Left ventricle myocardium superior (tissue), 1 donor: Measurements from ENCODE around the gene CZIB. TPM values are rescaled to one million over a fixed set of nuclear protein-coding genes. Genes with fewer than 3 reads are reported as not detected.
"Not testable (repeated sequence)": the region's sequence is repeated elsewhere in the genome, so short reads cannot be mapped to it uniquely, and the experiment has no call there.

Experiments
- ATAC-seq: fragments of 200-7000 bp; cut with Tn5 transposase; one replicate; pipeline ENCODE4 v1.9.1; 2020; ENCODE audit warnings: mild to moderate bottlenecking, moderate library complexity
- DNase-seq: peaks from one replicate; pipeline ENCODE4 v3.0.0-alpha.2; 2020
- intact Hi-C: fragments of 100-400 bp; cut with micrococcal nuclease; formaldehyde crosslinking; loops from one replicate; pipeline ENCODE4 v1.11.0; 2022
- total RNA-seq: library from RNA; stranded (reverse); fragmentation: NEBNext Ultra II Directional; extraction: Animal tissue kit (Norgen Biotek cat#: 25700); gene quantifications from one replicate; pipeline ENCODE4 v1.2.1, GENCODE V29; 2021
- donor health status: DM: no; HTN: yes; CAD: no; lungs with severe emphysema.

The CZIB gene
- total RNA-seq, 1 donor from 2014 or later: 56.4 TPM

DNA sequence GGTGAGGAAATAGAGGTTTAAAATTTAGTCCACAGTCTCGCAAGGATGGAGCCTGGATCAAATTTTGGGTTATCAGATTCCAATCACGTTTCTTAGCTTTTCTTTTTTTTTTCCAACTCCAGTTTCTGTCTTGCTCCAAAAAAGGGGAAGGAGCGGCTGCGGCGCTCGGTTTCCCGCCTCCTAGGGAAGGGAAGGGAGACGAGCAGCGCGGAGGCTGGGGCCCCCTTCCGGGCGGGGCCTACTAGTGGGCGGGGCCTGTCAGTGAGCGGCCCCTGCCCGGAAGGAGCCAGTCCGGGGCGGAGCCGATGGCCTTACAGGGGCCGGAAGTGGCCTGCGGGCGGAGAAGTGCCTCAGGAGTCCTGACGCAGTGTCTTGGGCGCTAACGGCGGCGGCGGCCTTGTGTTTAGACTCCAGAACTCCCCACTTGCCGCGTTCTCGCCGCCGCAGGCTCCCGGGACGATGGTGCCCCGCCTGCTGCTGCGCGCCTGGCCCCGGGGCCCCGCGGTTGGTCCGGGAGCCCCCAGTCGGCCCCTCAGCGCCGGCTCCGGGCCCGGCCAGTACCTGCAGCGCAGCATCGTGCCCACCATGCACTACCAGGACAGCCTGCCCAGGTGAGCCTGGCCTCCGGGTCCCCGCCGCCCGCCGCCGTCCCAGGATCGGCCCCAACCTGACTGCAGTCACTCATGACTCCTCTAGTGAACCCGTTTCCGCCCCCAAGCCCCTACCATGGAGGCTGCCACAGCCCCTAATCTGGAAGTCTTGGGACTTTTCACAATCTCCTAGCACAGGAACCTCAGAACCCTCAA, 23.7 kb downstream of the CZIB start, which contains the start of gene CPT2:
TSS of gene CPT2 (plus strand) at position 340 of the 806 bp plus-strand sequence. CDS start at position 460, 120 bp downstream.
- intact Hi-C loops: no loop called here
- DNase-seq (peak; percentile 98), ATAC-seq (peak; percentile 95)

DNA sequence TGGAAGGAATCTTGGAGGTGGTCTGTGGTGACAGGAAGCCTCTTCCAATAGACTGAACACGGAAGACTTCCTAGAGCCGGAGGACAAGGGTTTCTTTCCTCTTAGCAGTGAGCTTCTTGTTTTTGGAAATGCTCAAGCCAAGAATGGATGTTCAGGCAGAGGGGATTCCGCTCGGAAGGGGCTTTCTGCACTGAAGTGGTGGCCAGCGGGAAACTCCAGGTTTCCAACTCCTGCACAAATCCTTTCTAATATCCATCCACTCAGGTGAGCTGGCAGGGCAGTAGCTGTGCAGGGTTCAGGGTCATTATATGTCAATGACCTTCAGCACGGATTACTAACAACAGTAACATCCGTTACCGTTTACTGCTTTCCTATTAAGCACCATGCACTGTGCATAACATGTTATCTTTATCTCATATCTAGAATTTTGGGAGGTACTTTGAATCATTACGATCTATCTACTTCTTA, 24.4 kb downstream of the CZIB start:
- intact Hi-C loops: no loop called here
- peak; percentile 7 for ATAC-seq
- no peak for DNase-seq

DNA sequence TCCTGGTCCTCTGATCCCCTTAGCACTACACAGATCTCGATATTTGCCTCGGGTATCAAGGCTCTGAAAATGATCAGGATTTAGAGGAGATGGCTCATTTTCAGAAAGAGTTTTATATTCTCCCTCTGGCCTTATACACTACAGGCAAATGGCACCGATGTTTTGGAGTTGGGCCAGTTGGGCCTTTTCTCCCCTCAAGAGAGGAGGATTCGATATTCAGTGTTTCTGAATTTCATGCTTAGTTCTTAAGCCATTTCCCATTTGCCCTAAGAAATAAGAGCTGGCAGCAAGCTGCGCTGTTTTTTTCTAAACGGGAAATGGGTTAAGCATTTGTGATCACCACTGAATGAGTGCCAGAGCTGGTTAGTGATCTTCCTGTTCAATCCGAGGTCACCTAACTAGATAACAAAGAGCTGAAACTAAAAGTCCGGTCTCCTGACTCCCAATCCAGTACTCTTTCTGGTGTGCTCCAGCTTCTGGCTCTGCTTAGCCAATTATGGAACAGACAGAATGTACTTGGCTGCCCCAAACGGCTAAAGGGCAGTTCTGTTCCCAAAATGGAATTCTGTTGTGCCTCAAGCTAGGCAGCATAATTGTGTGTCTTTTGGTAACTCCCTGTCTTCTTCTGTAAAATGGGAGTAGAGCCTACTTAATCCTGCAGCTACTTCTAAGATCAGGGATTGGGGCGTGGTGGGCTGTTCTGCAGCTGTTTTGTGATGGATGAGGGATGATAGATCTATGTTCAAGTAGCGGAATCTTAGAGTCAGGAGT, 25.0 kb downstream of the CZIB start:
- intact Hi-C loops: no loop called here
- no peak for ATAC-seq
- no peak for DNase-seq

DNA sequence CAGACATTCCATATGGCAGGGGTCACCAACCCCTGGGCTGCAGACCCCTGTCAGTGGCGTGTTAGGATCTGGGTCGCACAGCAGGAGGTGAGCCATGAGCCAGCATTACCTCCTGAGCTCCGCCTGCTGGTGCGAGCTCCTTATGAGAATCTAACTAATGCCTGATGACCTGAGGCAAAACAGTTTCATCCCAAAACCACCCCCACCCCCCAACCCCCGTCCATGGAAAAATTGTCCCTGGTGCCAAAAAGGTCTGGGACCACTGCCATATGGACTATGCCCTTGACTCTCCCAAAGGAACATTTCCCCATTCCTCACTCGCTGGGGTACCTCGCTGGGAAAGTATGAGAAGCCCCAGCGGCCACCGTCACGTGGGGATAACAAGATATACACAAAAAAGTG, 30.2 kb downstream of the CZIB start:
- intact Hi-C loops: no loop called here
- ATAC-seq (no peak), DNase-seq (no peak)

DNA sequence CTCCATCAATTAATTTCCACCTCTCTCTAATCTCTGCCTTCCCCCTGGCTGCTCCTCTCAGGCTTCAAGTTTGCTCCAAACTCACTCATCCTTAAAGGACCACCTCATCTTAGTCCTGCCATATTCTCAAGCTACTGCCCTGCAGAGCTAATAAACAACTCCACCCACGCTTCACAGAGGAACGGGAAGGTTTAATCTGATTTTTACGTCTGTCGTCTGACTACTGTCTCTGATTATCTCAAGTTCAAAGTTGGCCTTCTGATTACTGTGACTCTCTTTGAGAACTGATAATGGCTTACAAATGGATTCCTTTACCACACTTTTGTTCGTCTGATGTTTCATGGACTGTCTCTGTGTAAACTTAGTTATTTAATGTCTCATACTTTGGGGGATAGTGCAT, 31.4 kb downstream of the CZIB start:
- ATAC-seq (no peak), DNase-seq (no peak)
- intact Hi-C loops: loop anchor here (10.0 kb wide), 1 partner anchor 284 kb away; no protein-coding TSS in a partner anchor

DNA sequence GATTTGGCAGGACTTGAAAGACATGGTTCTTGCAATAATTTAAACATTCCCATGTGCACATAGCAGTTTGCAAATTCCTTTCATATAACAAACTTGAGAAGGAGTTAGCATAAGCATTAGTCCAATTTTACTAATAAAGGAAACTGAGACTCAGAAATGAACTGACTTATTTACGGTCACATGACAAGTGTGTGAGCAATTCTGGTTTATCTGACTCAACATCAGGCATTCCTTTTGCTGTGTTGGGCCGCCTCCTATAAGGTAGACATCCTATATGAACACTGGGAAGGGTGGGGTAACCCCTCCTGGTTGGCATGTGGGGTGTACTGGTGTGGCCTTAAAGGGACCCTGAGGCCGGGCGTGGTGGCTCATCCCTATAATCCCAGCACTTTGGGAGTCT, 32.3 kb downstream of the CZIB start:
- no peak for ATAC-seq
- intact Hi-C loops: loop anchor here (10.0 kb wide), 1 partner anchor 283 kb away; no protein-coding TSS in a partner anchor
- DNase-seq: no peak

DNA sequence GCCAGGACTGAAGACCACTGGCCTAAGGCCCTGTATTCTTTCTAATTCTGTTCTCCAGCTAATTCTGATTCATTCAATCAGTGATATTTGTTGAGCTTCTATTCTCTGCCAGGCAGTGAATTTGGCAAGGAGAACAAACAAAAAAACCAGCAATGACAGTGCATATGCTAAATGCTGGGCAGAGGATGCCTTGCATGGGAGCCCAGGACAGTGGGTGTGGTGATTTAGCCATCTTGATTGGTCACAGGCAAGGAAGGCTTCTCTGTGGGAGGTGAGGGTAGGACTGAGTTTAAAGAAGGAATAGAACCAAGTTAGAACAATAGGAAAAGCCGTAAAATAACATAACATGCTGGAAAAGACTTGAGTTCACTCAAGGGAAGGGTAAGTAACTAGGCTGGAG, 33.0 kb downstream of the CZIB start:
- no peak for ATAC-seq
- intact Hi-C loops: loop anchor here (10.0 kb wide), 1 partner anchor 283 kb away; no protein-coding TSS in a partner anchor
- no peak for DNase-seq

DNA sequence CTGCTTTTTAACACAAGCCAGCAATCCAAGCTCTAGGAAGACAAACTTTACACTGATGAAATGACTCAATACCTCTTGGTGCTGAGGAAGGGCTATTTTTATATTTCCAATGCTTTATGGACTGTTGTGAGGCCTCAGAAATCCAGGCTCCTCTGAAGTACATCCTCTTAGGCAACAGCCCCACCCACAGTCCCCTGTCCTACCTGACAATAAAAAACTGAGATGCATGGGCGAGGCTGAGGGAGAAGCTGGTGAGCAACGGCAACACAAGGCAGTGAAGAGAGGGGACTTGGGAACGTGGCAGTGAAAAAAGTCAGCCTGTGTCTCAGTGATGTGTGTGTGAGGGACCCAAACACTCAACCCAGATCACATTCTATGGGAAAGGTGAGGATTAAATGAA, 33.9 kb downstream of the CZIB start:
- intact Hi-C loops: loop anchor here (10.0 kb wide), 1 partner anchor 282 kb away; no protein-coding TSS in a partner anchor
- ATAC-seq: no peak
- DNase-seq: no peak

DNA sequence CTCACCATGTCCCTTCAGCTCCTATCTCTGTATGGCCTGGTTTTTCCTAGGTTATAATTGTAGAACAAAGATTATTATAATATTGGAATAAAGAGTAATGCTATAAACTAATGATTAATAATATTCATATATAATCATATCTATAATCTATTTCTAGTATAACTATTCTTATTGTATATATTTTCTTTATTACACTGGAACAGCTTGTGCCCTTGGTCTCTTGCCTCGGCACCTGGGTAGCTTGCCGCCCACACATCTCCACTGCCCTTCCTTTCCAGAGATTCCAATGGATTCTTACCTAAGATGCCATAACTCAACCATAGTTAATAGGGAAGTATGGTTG, 34.5 kb downstream of the CZIB start:
- intact Hi-C loops: loop anchor here (10.0 kb wide), 1 partner anchor 281 kb away; no protein-coding TSS in a partner anchor
- not testable (repeated sequence) for ATAC-seq, DNase-seq

DNA sequence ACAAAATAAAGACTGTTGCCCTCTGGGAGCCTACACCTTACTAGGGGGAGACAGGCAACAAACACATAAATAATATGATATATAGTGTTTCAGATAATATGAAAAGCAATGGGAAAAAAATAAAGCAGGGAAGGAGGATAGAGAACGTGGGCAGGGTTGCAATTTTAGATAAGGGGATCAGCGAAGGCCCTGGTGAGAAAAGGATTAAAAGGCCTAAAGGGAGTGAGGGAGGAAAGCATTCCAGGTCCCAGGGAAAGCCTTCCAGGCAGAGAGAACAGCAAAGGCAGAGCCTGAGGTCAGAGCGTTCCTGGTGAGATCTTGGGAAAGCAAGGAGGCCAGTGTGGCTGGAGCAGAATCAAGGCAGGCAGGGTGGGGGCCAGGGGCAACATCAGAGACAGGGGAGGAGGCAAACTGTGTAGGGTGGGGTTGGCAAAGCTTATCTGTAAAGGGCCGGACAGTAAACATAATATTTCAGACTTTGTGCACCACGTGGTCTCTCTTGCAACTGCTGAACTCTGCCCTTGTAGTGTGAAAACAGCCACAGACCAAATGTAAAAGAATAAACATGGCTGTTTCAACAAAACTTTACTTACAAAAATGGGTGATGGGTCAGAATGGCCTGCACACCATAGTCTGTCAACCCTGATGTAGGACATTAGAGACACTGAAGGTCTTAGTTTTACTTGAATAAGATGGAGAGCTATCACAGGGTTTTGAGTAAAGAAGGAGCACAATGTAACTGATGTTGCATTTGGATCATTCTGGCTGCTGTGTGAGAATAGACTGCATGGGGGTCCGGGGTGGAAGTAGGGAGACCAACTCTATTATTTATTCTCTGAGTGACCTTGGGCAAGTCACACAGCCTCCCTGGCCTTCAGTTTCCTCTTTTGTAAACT, 37.1 kb downstream of the CZIB start:
- peak; percentile 74 for ATAC-seq
- peak; percentile 43 for DNase-seq
- intact Hi-C loops: loop anchor here (10.0 kb wide), 1 partner anchor 279 kb away; no protein-coding TSS in a partner anchor

DNA sequence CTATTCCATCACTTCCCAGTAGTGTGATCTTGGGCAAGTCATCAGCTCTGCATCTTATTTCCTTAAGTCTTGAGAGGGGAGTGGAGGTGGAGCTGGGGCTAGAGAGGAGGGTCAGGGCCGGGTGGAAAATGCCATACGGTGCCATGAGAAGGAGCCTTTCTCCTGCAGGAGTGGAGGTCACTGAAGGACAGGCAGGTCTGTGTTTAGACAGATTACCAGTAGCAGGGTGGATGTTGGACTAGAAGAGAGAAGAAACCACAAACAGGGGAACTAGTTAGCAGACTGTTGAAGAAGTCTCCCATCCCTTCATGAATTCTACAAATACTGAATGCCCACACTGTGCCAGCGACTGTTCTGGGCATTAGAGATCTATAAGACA, 37.7 kb downstream of the CZIB start:
- DNase-seq (no peak), ATAC-seq (no peak)
- intact Hi-C loops: loop anchor here (10.0 kb wide), 1 partner anchor 278 kb away; no protein-coding TSS in a partner anchor

DNA sequence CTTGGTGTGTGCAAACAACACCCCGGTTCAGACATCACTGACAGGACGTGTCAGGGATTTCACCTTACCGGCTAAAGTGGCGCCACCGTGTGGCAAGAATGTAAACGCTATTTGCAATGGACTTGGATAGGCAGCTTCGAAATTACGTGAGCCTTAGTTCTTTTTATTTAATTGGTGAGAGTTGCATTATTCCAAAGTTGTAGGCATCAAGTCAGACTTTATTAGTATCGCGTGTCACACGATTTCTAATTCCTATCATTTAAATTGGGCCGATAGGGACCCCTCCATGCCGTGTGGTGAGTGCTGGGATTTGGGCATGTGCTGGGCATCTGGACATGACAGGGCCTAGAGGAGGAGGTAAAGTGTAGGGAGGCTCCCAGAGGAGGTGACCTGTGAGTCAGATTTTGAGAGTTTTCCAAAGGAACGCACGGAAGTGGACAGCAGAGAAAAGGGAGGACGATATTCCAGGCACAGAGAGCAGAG, 38.3 kb downstream of the CZIB start:
- intact Hi-C loops: loop anchor here (10.0 kb wide), 1 partner anchor 277 kb away; no protein-coding TSS in a partner anchor
- DNase-seq (peak; percentile 88), ATAC-seq (peak; percentile 70)

DNA sequence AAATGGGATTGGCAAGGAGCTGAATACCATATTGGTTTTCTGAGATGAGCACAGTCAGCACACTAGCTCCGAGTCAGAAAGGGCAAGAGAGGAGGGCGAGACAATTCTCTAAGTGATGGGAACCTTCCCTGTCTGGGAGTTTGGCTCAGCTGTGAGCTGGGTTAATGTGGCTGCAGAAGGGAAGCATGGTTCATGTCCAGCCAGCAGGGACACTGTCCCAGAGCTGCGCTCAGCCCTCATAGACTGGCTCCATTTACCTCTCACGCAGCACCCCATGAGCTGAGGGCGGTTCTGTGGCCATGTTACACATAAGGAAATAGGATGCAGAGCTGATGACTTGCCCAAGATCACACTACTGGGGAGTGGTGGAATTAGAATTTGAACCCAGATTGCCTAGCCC, 39.5 kb downstream of the CZIB start:
- intact Hi-C loops: loop anchor here (10.0 kb wide), 1 partner anchor 276 kb away; no protein-coding TSS in a partner anchor
- no peak for ATAC-seq
- DNase-seq: no peak

DNA sequence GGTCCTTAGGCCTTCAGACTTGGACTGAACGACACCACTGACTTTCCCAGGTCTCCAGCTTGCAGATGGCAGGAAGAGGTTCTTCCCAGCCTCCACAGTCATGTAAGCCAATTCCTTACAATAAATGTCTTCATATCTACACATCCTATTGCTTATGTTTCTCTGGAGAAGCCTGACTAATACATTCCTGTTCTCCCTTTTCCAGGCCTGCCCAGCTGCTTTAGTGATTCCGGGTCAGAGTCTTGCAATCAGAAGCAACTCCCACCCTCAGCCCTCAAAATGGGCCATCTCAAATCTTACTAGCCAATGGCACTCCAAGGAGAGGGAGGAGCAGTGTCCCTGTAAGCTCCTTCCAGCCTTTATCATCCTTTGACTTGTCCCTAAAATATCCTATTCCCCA, 40.2 kb downstream of the CZIB start:
- intact Hi-C loops: loop anchor here (10.0 kb wide), 1 partner anchor 275 kb away; no protein-coding TSS in a partner anchor
- DNase-seq (no peak), ATAC-seq (no peak)

DNA sequence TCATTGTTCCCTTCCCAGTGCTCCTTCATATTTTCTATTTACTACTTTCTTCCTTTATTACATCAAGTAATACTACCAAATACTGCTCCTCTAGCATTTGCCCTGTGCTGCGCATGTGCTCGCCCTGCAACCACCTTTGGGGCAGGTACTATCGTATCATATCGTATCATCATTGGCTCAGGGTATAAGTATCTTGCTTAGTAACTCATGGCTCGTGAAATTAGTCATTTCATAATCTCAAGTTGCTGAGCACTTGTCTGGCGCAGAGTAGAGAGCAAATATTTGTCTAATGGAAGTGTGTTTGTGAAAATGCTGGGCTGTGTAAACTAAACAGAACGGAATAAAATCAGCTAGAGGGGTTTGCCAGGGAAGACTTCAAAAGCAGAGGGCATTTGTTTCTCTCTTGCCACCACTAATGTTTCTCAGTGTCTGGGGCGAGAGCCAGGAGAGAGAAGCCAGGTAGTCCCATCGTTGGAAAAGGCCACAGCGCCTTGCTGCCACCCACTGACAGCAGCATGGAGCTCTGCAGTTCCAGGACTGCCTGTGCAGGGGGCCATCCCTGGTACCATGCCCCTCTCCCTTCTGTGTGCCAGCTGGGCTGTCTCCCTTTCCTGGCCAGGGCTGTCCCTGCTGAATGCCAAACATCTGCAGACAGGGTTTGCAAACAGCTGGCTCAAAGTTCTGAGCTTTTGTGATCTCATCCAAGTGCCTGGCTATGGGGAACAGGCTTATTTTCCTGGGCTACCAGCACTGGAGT, 43.8 kb downstream of the CZIB start:
- ATAC-seq: peak; percentile 85
- intact Hi-C loops: no loop called here
- DNase-seq: peak; percentile 68

DNA sequence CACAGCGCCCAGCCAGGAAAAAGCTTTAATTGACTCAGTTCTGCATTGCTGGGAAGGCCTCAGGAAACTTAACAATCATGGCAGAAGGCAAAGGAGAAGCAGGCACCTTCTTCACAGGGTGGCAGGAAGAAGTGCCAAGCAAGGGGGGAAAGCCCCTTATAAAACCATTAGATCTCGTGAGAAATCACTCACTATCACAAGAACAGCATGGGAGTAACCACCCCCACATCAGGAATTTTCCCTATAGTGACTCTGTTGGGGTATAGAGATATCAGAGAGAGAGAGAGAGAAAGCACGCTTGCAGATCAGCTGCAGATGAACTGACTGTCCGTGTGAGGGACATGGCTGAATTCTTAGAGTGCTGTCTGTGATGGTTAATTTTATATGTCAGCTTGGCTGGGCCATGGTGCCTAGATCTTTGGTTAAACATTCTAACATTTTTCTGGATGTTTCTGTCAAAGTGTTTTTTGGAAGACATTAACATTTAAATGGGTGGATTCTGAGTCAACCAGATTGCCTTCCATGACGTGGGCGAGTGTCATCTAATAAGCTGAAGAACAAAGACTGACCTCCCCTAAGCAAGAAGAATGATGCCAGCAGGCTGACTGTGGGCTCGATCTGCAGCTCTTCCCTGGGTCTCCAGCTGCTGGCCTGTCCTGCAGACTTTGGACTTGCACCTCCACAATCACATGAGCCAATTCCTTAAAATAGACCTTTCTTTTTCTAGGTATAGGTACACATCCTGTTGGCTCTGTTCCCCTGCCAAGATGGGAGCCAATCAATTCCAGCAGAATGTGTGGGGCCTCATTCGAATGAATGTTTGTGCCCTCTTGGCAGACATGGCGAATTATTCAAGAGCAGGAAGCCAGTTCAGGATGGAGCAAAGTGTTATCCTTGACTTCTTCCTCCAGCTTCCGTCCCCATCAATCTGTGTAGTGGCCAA, 45.2 kb downstream of the CZIB start:
- ATAC-seq (no peak), DNase-seq (no peak)
- intact Hi-C loops: no loop called here
